ENCODE data around the gene ZNF564.
"Not testable (repeated sequence)": the region's sequence is repeated elsewhere in the genome, so short reads cannot be mapped to it uniquely, and the experiment has no call there.

Gene ZNF564

GRCh38 chr19:12497032-12497431 is 54.2 kb downstream of the ZNF564 start:
- no peak for DNase-seq (ENCODE audit: low read depth in 2 of 3, low spot score in 2 of 3)

GRCh38 chr19:12496480-12496879 is 54.8 kb downstream of the ZNF564 start:
- DNase-seq (ENCODE audit: low read depth in 2 of 3, low spot score in 2 of 3) = no peak

- peak; percentile 77 to 86 (median 85) for DNase-seq (ENCODE audit: low read depth in 2 of 3, low spot score in 2 of 3)
Observed at GRCh38 chr19:12495002-12495802, 56.1 kb downstream of the ZNF564 start.

- no peak for DNase-seq (ENCODE audit: low read depth in 2 of 3, low spot score in 2 of 3)
Observed at GRCh38 chr19:12494260-12494860, 56.9 kb downstream of the ZNF564 start.

GRCh38 chr19:12486265-12486783 is 65.0 kb downstream of the ZNF564 start:
- not testable (repeated sequence) for DNase-seq (ENCODE audit: low read depth in 2 of 3, low spot score in 2 of 3)

- DNase-seq (ENCODE audit: low read depth in 2 of 3, low spot score in 2 of 3) = no peak
Observed at GRCh38 chr19:12485571-12485970, 65.7 kb downstream of the ZNF564 start.

- no peak for DNase-seq (ENCODE audit: low read depth in 2 of 3, low spot score in 2 of 3)
Observed at GRCh38 chr19:12485052-12485416, 66.2 kb downstream of the ZNF564 start.

GRCh38 chr19:12484371-12485051 is 66.8 kb downstream of the ZNF564 start, which contains the start of gene ZNF709:
TSS of gene ZNF709 (minus strand) at chr19:12484816. CDS start at chr19:12484657, 159 bp downstream.
- DNase-seq (ENCODE audit: low read depth in 2 of 3, low spot score in 2 of 3) = peak; percentile 68 to 82 (median 82)

- DNase-seq (ENCODE audit: low read depth in 2 of 3, low spot score in 2 of 3) = no peak
Observed at GRCh38 chr19:12484011-12484370, 67.3 kb downstream of the ZNF564 start.

GRCh38 chr19:12482509-12482886 is 68.8 kb downstream of the ZNF564 start:
- no peak for DNase-seq (ENCODE audit: low read depth in 2 of 3, low spot score in 2 of 3)

GRCh38 chr19:12481781-12482508 is 69.3 kb downstream of the ZNF564 start:
- DNase-seq (ENCODE audit: low read depth in 2 of 3, low spot score in 2 of 3) = no peak

GRCh38 chr19:12478234-12478941 is 72.9 kb downstream of the ZNF564 start:
- DNase-seq (ENCODE audit: low read depth in 2 of 3, low spot score in 2 of 3) = no peak

Data from activated CD8-positive, alpha-beta memory T cell treated with anti-CD3 and anti-CD28 coated beads for 48 hours (primary cell).